Uterus (tissue), 2 donors: ENCODE data around the gene SLC47A2.
"Not testable (repeated sequence)": the region's sequence is repeated elsewhere in the genome, so short reads cannot be mapped to it uniquely, and the experiment has no call there.

ENCODE experiments used
- CTCF ChIP-seq, 4 experiments: fragments of 200-600 bp in 2 of 4; fragments of 450-650 bp in 2 of 4; sonication (generic) in 2 of 4; IDR thresholded peaks; one replicate each; pipeline ENCODE4 v1.5.1; 2016 to 2019; ENCODE audit warnings: antibody characterized with exemption in 4 of 4, mild to moderate bottlenecking in 2 of 4, moderate library complexity in 1 of 4
- POLR2A ChIP-seq, 2 donors: fragments of 450-650 bp; IDR thresholded peaks; one replicate each; pipeline ENCODE4 v1.6.1; 2016; ENCODE audit warnings: antibody characterized with exemption in 2 of 2, mild to moderate bottlenecking in 1 of 2, moderate library complexity in 1 of 2

DNA sequence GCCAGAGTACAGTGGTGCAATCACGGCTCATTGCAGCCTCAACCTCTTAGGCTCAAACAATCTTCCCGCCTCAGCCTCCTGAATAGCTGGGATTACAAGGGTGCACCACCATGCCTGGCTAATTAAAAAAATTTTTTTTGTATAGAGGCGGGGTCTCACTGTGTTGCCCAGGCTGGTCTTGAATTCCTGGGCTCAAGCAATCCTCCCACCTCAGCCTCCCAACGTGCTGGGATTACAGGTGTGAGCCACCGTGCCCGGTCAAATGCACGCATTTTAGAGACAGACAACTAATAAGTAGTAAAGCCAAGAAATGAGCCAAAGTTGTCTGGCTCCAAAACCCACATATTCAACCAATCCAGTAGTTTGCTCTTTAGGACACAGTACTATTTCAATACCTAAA lies 46.7 kb downstream of the SLC47A2 start:
- not testable (repeated sequence) for TF ChIP-seq CTCF, POLR2A (IDR thresholded peaks at IDR 0.05)
